Stimulated activated CD8-positive, alpha-beta memory T cell treated with anti-CD3 and anti-CD28 coated beads, Interleukin-4, amount 100 ng/mL, for 24 hours (primary cell): Measurements from ENCODE around the gene RNF5.
"Not testable (repeated sequence)": the region's sequence is repeated elsewhere in the genome, so short reads cannot be mapped to it uniquely, and the experiment has no call there.

Experiments
- DNase-seq: peaks from one replicate; pipeline ENCODE4 v3.0.0-alpha.2; 2020; ENCODE audit warnings: low read depth

Gene RNF5

GRCh38 chr6:32189742-32190053 lies 11.5 kb downstream of the RNF5 start:
- DNase-seq, result no peak

- DNase-seq, result peak; percentile 74
Measured at GRCh38 chr6:32190054-32190851, 12.0 kb downstream of the RNF5 start, which contains the start of gene PBX2. Gene PBX2 (minus strand): TSS chr6:32190202. CDS start chr6:32189915, 287 bp downstream.

- DNase-seq, result no peak
Measured at GRCh38 chr6:32190911-32191677, 12.9 kb downstream of the RNF5 start.

- DNase-seq, result no peak
Measured at GRCh38 chr6:32191696-32192607, 13.7 kb downstream of the RNF5 start.

GRCh38 chr6:32192608-32193039 lies 14.4 kb downstream of the RNF5 start, which contains the start of gene GPSM3:
Gene GPSM3 (minus strand): TSS chr6:32192643. CDS start chr6:32192513, 130 bp downstream.
- no peak for DNase-seq

- DNase-seq, result not testable (repeated sequence)
Measured at GRCh38 chr6:32193096-32193495, 14.9 kb downstream of the RNF5 start.

GRCh38 chr6:32194388-32194787 lies 16.2 kb downstream of the RNF5 start:
- DNase-seq, result no peak

- DNase-seq, result no peak
Measured at GRCh38 chr6:32194825-32195651, 16.8 kb downstream of the RNF5 start.

GRCh38 chr6:32195652-32195901 lies 17.4 kb downstream of the RNF5 start:
- peak; percentile 100 for DNase-seq

GRCh38 chr6:32195902-32196681 lies 17.9 kb downstream of the RNF5 start:
- peak; percentile 63 for DNase-seq

- no peak for DNase-seq
Measured at GRCh38 chr6:32196682-32197616, 18.7 kb downstream of the RNF5 start.

- DNase-seq, result no peak
Measured at GRCh38 chr6:32198345-32198696, 20.1 kb downstream of the RNF5 start.

- DNase-seq, result no peak
Measured at GRCh38 chr6:32198866-32199265, 20.7 kb downstream of the RNF5 start.

- DNase-seq, result no peak
Measured at GRCh38 chr6:32200711-32201475, 22.7 kb downstream of the RNF5 start.

- no peak for DNase-seq
Measured at GRCh38 chr6:32202186-32202585, 24.0 kb downstream of the RNF5 start.

GRCh38 chr6:32203426-32204267 lies 25.4 kb downstream of the RNF5 start:
- no peak for DNase-seq

- DNase-seq, result no peak
Measured at GRCh38 chr6:32204268-32204715, 26.1 kb downstream of the RNF5 start.

- no peak for DNase-seq
Measured at GRCh38 chr6:32208996-32209395, 30.8 kb downstream of the RNF5 start.
